IPS-NIHi7 (cell line): Measurements from ENCODE around the gene NUP205.

ENCODE experiments used
- DNase-seq: peaks from one replicate; pipeline ENCODE4 v3.0.0; 2012; ENCODE audit warnings: mixed read lengths; ENCODE audit errors: extremely low spot score

Gene NUP205, protein sequence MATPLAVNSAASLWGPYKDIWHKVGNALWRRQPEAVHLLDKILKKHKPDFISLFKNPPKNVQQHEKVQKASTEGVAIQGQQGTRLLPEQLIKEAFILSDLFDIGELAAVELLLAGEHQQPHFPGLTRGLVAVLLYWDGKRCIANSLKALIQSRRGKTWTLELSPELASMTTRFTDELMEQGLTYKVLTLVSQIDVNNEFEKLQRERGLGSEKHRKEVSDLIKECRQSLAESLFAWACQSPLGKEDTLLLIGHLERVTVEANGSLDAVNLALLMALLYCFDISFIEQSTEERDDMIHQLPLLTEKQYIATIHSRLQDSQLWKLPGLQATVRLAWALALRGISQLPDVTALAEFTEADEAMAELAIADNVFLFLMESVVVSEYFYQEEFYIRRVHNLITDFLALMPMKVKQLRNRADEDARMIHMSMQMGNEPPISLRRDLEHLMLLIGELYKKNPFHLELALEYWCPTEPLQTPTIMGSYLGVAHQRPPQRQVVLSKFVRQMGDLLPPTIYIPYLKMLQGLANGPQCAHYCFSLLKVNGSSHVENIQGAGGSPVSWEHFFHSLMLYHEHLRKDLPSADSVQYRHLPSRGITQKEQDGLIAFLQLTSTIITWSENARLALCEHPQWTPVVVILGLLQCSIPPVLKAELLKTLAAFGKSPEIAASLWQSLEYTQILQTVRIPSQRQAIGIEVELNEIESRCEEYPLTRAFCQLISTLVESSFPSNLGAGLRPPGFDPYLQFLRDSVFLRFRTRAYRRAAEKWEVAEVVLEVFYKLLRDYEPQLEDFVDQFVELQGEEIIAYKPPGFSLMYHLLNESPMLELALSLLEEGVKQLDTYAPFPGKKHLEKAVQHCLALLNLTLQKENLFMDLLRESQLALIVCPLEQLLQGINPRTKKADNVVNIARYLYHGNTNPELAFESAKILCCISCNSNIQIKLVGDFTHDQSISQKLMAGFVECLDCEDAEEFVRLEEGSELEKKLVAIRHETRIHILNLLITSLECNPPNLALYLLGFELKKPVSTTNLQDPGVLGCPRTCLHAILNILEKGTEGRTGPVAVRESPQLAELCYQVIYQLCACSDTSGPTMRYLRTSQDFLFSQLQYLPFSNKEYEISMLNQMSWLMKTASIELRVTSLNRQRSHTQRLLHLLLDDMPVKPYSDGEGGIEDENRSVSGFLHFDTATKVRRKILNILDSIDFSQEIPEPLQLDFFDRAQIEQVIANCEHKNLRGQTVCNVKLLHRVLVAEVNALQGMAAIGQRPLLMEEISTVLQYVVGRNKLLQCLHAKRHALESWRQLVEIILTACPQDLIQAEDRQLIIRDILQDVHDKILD (N-terminal part only)

DNA sequence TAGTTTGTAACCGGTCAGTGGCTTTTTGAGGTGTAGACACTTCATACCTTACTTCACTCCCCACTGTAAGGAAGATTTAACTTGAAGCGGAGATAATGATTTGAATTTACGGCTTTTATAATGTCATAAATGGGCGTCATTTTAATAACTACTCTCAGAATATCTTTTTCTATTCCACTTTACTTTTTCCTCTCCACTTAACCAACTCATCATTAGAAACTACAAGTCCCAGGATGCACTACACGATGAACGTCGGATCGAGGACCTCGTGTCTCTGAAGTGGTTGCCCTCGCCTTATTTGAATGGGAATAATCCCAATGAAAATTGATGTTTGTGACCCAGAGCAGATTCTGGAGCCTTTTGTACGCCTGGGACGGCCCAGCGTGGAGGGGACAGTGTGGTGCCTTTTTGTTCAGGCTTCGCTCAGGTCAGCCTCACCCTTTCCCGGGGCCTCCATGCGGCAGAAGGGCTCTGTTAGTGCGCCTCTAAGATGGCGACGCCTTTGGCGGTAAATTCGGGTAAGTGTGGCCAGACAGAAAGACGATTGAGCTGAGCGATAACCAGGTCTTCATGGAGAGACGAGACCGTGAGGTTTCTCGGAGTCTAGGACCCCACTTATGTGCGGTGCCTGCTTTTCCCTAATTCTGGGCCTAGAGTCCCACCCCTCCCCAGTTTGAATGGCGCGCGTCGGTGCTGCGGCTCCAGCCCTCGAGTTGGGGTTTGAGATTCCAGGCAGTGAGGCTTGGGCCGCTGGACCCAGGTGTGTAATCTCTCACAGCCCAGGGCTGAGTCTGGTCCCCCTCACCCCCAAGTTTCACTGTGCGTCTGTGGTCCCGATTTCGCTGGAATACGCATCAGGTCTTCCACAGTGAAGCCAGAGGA is at the start of gene NUP205:
TSS of gene NUP205 (plus strand) at position 463 of the 882 bp plus-strand sequence. CDS start at position 491, 28 bp downstream.
- DNase-seq, result peak; percentile 68

DNA sequence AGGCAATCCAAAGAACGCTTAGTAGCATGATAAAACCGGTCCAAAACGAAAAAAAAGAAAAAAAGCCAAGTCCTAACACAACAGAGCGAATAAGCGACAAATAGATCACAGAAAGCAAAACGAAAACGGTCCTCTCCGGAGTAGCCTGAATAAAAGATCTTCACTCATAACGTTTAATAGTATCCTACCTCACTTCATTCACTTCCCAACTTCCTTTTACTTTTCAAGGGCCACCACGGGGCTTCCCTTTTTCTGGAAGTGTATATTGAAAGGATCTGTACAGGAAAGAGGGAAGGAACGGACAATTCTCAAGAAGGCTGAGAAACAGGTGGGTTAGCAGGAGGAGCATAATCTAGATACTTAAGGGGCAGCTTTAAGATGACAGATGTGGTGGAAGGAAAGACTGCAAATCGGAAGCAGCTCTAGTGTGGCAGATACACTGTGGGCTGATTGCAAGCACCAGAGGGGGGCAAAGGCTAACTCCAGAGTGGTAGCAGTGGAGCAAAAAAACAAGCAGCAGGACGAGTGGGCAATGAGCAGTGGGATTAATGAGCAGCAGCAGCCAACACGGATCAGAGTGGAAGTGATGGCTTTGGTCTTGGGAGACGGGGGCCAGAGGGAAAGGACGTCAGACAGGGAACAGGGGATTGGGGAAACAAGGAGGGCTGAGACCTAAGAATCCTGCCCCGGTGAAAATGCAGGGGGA is 48.7 kb upstream of the NUP205 start:
- no peak for DNase-seq

DNA sequence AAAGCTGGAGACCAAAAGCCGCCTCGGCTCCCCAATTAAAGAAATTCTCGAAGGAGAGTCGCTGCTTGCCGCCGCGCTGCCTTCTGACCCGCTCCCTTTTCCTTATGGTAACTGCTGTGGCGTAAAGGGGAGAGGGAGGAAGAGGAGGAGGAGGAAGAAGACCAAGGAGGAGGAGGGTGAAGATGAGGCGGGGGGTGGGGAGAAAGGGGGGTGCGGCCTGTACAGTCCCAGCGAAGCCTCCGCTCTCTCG is 48.2 kb upstream of the NUP205 start:
- peak; percentile 56 for DNase-seq

DNA sequence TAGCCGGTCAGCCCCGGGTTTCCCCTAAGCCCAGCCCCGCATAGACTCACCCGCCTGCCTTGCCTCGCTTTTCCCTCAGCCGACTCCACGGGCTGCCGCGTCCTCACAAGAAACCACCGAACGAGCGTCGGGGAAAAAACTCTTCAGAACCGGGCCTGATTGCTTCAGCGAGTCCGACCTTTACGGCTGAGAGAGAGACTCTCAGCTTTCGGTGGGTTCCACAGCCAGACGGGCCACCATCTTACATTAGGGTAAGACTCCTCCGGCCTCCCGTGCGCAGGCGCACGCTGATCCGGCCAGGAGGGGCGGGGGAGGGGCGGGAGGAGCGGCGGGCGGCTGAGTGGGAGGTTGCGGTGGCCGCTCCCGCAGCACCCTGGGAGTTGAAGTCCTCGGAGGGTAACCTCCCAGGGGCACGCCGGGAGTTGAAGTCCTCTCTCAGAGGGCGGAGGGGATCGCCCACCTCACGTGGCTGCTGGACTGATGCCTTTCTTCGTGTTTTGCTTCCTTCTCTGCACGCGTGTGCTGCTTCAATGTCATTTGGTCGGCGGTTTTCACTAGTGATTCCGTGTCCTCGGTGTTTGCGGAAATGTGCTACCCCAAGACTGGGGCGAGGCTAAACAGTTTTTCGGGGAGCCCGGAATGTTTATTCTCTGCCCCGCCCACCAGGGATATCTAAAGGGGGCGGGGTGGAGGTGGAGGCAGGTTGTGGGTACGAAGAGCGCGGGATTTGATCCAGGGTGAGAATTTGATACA is 47.7 kb upstream of the NUP205 start, which contains the start of gene CNOT4:
TSS of gene CNOT4 (minus strand) at position 264 of the 753 bp plus-strand sequence. CDS start 71,771 bp downstream, outside the sequence.
- peak; percentile 97 for DNase-seq

DNA sequence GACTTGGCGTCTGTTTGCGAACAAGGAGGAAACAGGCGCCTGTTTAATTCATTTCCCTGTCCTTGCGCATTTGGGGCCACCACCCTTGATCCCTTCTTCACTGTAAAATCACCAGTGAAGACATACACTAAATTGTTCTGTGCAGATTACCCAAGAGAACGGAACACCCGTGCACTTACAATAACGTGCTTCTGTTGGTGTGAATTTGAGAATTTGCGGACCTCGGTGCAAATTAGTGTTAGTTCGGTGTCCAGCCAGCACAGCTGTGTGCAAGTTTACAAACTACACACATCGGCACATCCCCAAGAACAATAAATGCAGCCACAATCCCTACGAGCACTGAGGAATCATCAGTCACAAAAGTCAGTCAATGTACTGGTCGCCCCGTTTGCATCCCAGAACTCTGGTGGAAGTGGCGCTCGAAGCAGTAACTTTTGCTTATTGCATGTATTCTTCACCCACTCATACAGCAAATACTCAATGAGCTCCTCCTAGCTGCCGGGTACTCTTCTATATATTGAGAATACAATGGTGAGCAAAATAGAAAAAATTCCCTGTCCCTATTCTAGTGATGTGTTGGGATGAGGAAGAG is 47.0 kb upstream of the NUP205 start:
- DNase-seq, result no peak

DNA sequence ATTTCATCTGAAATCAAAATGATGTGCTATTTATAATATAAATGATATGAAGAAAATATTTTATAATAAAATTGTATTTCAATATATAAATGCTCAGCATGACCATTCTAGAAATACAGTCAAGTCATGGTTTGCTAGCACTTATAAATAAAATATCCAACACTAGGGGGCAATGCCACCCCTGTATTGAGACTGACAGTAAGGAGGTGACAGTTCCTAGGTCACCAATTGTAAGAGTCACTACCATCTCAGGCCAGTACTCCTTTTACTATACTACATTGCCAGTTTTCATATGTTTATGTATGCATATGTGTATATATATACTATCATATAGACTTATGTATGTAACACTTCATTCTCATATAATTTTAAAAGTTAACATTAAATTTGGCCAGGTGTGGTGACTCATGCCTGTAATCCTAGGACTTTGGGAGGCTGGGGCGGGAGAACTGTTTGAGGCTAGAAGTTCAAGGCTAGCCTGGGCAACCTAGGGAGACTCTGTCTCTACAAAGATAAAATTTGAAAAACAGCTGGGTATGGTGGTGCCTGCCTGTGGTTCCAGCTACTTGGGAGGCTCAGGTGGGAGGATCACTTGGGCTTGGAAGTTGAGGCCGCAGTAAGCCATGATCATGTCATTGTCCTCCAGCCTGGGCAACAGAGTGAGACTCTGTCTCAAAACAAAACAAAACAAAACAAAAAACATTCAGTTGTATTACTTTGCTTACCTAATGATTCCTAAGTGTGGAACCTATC is 45.4 kb upstream of the NUP205 start:
- DNase-seq, result peak; percentile 56

DNA sequence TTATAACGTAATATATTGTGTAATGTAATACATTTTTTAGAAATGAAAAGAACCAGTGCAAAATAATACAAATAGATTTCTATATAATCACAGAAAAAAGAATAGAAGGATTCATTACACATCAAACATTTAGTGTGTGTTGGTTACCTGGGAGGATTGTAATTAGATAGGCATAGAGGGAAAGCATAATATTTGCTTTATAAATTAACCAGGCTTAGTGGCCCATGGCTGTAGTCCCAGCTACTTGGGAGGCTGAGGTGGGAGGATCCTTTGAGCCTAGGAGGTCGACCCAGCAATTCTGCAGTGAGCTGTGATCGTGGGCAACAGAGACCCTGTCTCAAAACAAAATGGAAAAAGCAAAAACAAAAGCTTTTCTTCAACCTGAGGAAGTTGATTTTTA is 42.9 kb upstream of the NUP205 start:
- no peak for DNase-seq

DNA sequence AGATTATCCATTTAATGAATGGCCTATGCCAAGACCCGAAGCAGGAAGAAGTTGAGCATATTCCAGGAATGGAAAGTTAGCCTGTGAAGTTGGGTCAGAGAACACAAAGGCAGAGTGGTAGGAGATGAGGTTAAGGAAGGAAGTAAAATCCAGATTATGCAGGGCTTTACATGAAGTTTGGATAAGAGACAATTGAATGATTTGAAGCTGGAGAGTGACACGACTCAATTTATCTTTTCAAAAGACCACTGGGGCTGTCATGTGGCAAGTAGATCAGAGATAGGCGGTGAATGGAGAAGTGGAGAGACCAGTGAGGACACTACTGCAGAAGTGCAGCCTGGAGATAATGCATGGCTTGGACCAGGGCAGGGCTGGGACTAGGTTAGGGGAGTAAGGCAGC is 40.7 kb upstream of the NUP205 start:
- no peak for DNase-seq

DNA sequence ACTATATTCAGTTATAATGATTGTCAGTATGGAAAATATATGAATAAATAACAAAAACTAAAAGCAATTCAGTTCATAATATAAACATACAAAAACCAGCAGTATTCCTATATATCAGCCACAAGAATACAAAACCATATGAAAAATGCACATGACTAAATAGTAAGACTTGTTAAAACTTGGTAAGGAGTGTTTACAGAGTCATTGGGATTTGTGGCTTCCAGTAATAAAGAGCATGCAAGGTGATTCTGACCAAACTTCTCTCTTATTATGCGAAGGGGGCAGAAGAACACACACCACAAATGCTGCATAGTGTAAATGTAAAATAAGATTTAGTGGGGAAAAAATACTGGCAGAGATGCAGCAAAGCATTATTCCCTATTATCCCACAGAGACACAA is 39.0 kb upstream of the NUP205 start:
- no peak for DNase-seq

DNA sequence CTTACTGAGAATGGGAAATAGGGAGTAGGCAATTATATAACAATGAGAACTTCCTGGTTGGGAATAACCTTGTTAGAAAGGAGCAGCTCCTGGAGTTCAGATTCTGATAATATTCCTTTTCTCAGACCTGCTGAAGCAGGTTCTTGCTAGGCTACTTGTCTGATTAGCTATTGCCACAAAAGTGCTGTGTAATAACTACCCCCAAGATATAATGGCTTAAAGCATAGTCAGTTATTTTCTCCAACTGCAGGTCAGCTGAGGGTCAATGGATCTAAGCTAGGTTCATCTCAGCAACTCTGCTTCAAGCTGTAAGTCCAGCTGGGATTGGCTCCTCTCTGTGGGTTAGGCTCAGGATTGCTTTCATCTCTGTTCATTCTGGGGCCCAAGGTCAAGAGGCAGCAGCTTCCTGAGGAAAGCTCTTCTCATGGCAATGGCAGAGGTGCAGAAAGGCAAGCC is 38.5 kb upstream of the NUP205 start:
- DNase-seq, result no peak

DNA sequence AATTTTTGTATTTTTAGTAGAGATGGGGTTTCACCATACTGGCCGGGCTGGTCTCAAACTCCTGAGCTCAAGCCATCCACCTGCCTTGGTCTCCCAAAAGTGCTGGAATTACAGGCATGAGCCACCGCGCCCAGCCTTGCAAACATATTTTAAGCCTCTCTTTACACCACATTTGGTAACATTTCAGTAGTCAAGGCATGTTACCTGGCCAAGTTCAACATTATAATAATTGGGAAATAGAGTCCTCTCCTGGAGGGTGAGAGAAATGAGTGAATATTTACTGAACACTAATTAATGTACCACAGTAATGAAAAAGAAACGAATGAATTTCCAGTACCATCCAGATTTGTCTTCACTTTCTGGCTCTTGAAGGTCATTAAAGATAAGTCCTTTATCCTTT is 37.8 kb upstream of the NUP205 start:
- DNase-seq, result no peak

DNA sequence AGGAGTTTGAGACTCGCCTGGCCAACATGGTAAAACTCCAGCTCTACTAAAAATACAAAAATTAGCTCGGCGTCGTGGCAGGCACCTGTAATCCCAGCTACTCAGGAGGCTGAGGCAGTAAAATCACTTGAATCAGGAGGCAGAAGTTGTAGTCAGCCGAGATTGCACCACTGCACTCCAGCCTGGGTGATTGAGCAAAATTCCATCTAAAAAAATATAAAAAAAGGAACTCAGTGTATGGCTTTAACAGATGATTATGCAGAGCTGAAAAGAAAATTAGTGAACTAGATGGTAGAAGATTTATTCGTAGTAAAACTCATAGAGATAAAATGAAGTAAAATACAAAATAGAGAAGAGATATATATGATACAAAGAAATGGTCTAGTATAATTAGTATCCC is 35.2 kb upstream of the NUP205 start:
- no peak for DNase-seq

DNA sequence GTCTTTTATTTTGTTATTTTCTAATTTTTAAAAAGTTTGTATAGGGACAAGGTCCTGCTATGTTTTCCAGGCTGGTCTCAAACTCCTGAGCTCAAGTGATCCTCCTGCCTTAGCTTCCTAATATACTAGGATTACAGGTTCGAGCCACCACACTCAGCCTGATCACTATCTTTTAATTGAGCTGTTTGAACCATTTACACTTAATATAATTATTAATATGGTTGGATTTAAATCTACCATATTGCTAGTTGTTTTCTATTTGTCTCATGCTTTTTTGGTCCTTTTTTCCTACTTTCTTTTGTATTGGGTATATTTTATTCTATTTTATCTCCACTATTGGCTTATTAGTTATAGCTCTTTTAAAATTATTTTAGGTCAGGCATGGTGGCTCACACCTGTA is 34.6 kb upstream of the NUP205 start:
- no peak for DNase-seq

DNA sequence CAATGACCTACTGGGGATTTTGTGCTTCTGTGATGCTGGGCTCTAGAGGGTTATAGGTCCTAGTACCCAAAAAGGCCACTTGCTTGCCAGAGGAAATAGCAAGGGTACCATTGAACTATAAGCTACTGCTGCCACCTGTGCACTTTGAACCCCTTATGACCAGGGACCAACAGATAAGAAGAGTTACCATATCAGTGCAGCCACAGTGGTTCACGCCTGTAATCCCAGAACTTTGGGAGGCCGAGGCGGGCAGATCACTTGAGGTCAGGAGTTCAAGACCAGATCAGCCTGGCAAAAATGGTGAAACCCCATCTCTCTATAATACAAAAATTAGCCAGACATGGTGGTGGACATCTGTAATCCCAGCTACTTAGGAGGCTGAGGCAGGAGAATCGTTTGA is 32.3 kb upstream of the NUP205 start:
- no peak for DNase-seq

DNA sequence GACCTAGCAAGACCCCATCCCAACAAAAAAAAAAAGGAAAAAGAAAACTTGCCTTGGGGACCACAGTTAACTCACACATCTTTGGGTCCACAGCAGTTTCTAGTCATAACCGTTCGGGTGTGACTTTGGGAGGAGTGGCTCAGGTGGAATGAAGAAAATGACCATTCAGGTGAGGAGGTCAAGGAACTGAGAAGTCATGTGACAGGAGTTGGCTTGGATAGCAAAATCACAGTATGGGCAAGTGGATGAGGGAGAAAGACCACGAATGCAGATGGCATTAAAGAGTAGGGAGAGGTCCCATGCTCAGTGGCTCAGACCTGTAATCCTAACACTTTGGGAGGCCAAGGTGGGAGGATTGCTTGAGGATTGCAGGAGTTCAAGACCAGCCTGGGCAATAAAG is 30.7 kb upstream of the NUP205 start:
- no peak for DNase-seq

DNA sequence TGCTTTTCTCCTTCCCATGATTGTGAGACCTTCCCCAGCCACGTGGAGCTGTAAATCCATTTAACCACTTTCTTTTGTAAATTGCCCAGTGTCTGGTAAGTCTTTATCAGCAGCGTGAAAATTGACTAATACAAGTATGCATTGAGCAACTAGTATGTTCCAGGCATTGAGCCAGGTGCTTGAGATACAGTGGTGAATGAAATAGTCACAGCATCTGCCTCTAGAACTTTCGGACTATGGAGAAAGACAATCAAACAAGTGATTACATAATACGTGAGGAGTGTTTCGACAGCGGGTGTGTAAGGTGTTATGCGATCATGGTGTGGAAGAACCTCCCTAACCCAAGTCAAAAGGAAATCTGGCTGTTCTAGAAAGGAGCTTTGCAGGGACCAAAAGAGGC is 21.6 kb upstream of the NUP205 start:
- DNase-seq, result no peak

DNA sequence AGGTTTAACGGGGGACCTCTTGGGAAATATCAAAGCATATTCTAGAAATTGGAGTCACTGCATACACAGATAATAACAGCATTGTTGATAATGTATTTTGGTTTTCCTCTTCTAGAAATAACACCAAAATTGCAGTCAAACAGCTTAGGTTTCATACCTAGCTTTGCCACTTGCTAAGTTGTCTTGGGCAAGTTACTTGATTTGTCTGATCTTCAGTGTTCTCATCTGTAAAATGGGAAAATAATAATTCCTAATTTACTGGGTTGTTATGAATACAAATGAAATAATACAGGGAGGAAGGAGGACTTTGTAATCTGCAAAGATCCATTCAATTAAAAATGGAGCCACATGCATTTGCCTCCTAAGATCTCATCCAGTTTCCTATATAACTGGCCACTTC is 20.3 kb upstream of the NUP205 start:
- no peak for DNase-seq

DNA sequence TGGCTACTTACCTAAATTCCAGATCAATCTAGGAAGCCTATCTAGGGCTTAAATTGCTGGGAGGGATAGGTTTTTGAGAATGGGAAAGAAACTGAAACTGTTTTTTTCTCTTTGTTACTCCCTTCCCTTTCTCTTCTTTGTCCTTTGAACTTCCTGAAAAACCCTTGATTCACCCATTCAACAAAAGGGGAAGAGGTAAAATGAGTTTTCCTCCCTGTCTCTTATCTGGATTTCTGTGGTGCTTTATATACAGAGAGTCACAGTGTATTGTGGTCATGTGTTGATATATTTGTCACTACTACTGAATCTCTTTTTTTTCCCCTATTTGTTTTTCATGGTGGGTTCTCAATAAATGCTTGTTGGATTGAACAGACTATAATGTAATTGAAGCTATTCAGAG is 19.8 kb upstream of the NUP205 start:
- DNase-seq, result no peak

DNA sequence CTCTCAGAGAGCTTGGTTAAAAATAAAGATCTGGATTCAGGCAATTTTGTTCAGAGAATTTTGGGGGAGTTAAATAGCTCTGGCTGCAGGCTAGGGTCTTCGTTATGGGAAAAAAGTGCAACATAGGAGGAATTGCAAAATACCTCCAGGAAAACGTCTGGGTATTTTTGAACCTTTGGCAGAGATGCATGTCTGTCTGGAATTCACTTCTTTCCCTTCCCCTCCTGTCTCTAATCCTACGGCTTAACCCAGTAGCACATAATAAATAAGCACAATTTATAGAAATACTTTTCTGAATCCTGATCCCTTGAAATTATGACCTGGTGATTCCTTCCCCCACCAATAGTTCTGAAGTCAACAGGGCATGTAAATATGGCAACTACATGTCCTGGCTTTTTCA is 19.3 kb upstream of the NUP205 start:
- DNase-seq, result no peak
